ENCODE measurements around the gene BAIAP2L2. TPM values are rescaled to one million over a fixed set of nuclear protein-coding genes. Genes with fewer than 3 reads are reported as not detected.
"Not testable (repeated sequence)": the region's sequence is repeated elsewhere in the genome, so short reads cannot be mapped to it uniquely, and the experiment has no call there.

The BAIAP2L2 gene
- total and polyA plus RNA-seq, 10 of the 15 experiments (the other 5 are each of a cell fraction or from before 2014, with no cell fraction given) = 0.08 to 0.38 (median 0.14) TPM; not detected in 6

- no peak for TF ChIP-seq HSF1 (IDR thresholded peaks at IDR 0.05; ENCODE audit: low read depth, low read length)
- TF ChIP-seq, protein P1, sequence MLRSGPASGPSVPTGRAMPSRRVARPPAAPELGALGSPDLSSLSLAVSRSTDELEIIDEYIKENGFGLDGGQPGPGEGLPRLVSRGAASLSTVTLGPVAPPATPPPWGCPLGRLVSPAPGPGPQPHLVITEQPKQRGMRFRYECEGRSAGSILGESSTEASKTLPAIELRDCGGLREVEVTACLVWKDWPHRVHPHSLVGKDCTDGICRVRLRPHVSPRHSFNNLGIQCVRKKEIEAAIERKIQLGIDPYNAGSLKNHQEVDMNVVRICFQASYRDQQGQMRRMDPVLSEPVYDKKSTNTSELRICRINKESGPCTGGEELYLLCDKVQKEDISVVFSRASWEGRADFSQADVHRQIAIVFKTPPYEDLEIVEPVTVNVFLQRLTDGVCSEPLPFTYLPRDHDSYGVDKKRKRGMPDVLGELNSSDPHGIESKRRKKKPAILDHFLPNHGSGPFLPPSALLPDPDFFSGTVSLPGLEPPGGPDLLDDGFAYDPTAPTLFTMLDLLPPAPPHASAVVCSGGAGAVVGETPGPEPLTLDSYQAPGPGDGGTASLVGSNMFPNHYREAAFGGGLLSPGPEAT (IDR thresholded peaks at IDR 0.05; ENCODE audit: low read depth) = no peak
Observed at GRCh38 chr22:38079804-38080203, 30.7 kb downstream of the BAIAP2L2 start (continued).

DNA sequence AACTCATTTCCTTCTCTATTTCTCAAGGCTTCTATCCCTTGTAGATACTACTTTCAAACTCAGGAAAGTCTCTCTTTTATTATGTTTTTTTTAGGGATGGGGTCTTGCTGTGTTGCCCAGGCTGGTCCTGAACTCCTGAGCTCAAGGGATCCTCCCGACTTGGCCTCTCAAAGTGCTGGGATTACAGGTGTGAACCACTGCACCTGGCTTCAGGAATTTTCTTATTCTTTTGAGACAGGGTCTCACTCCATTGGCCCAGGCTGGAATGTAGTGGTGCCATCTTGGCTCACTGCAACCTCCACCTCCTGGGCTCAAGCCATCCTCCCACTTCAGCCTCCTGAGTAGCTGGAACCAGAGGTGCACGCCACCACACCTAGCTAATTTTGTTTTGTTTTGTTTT is 31.3 kb downstream of the BAIAP2L2 start:
- in situ Hi-C loops (cut with MboI); POLR2A ChIA-PET; BruUV-seq (replicated peaks); H3K4me1 ChIP-seq (ENCODE audit: control insufficient read depth, insufficient read depth, low read length); H4K20me1 ChIP-seq (ENCODE audit: control insufficient read depth, insufficient read depth); H3K4me2 ChIP-seq (ENCODE audit: control insufficient read depth, insufficient read depth); SMC1A ChIA-PET (ENCODE audit: uncharacterized antibody, unreplicated experiment); DNase-seq (ENCODE audit: low read depth, low spot score); H3K4me3 ChIP-seq; CTCF ChIA-PET; H2AFZ ChIP-seq (ENCODE audit: control insufficient read depth, low read depth, low read length); H3K27me3 ChIP-seq (replicated peaks in 1 of 2; ENCODE audit: control insufficient read depth in 2 of 2, insufficient read depth in 2 of 2, low read length in 1 of 2); H3K27ac ChIP-seq (ENCODE audit: control insufficient read depth, insufficient read depth); RAD21 ChIA-PET (ENCODE audit: unreplicated experiment); H3K9ac ChIP-seq (ENCODE audit: control insufficient read depth, insufficient read depth, low read length); H3K9me3 ChIP-seq (replicated peaks; ENCODE audit: control insufficient read depth, insufficient read depth, low read length); intact Hi-C loops (cut with micrococcal nuclease; ENCODE audit: unreplicated experiment); H3K36me3 ChIP-seq (ENCODE audit: control insufficient read depth in 2 of 2, insufficient read depth in 2 of 2, low read length in 1 of 2); ATAC-seq; H3K79me2 ChIP-seq (ENCODE audit: control insufficient read depth, insufficient read depth, low read length); FAIRE-seq: not testable (repeated sequence)
- 6% methylated on average over 2 of the region's 2 CpGs for WGBS (ENCODE audit: insufficient coverage, insufficient replicate concordance, low lambda C conversion rate, missing lambda C conversion rate)

All from GM12878 (cell line).